Measurements from ENCODE around the gene GMPPA.
A peak's percentile ranks its signal among the peaks of the same experiment; 100 is the strongest.

GMPPA gene

DNA sequence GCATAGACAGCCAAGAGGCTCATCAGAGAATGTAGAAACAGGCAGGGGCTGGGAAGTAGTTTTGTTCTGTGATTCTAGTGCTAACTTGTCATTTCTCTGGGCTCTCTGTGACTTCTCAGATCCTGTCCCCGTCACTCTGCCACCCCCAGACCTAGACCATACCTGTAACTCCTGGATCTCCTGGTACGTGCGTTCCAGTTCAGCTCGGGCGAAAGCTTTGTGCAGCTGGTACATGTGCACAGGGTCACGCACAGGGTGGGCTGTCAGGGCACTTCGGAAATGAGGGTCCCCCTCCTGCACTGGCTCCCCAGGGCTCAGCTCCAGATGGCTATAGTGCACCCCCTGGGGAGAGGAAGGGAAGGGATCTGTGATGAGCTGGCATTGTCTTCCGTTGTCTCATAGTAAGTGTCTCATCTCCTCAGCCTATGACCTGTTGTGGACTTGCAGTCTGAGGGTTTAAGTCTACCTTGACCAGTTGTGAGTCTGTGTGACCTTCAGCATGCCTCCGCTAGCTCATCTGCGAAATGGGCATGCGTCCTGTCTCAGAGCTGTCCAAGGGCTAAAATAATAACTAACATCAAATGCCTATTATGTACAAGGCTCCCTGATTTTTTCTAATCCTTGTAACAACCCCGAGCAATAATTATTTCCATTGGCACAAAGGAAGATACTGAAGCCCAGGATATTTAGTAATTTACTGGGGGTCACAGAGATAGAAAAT lies 42.3 kb downstream of the GMPPA start:
- no peak for DNase-seq (ENCODE audit: low spot score)

DNA sequence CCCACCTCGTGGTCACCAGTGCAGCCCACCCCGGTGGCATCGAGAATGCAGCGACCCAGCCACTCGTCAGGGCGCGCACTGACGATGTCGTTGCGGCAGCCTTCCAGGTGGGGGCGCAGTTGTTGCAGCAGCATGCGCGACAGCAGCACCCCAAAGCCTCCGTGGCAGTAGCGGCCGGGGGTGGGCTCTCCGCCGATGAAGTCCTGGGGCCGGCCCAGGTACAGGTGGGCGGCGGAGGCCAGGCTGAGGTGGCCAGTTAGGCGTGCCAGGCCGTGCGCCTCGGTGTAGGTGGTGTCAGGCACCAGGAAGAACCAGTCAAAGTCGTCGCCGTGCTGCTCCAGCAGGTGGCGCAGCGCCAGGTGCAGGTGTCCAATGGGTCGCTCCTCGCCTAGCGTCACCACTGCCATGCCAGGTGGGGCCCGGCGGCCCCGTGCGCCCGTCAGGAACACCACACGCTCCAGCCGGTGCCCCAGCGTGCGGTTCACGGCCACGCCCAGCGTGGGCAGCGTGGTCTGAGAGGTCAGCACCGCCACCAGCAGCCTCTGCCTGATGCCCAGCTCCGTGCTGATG lies 43.0 kb downstream of the GMPPA start:
- DNase-seq (ENCODE audit: low spot score) = peak; percentile 96

DNA sequence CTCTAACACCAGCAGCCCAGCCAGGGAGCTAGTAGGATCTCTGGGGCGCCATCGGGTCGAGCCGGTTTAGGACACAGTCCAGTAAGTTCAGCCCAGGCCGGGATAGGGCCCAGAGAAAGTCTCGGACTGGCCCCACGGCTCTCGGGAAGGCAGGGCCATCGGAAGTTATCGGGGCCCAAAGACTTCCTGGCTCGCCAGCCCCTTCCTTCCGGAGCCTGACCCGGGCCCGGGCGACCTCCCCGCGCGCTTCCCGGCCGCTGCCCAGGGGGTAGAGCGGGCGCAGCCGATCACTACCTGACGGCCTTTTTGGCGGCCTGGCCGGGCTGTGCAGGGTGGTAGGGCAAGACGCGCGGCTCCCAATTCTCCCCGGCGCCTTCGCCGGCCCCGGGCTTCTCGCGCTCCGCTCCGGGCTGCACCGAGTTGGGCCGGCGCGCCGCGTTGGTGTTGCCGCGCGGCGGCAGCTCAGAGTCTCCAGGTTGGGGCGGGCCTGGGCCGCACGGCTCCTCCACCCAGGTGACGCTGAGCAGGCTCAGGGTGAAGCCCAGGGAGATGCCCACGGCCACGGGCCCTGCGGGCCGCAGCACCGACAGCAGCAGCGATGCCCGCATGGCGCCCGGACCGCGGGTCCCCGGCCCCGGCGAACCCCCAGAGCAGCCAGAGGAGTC lies 44.4 kb downstream of the GMPPA start:
- peak; percentile 65 for DNase-seq (ENCODE audit: low spot score)

DNA sequence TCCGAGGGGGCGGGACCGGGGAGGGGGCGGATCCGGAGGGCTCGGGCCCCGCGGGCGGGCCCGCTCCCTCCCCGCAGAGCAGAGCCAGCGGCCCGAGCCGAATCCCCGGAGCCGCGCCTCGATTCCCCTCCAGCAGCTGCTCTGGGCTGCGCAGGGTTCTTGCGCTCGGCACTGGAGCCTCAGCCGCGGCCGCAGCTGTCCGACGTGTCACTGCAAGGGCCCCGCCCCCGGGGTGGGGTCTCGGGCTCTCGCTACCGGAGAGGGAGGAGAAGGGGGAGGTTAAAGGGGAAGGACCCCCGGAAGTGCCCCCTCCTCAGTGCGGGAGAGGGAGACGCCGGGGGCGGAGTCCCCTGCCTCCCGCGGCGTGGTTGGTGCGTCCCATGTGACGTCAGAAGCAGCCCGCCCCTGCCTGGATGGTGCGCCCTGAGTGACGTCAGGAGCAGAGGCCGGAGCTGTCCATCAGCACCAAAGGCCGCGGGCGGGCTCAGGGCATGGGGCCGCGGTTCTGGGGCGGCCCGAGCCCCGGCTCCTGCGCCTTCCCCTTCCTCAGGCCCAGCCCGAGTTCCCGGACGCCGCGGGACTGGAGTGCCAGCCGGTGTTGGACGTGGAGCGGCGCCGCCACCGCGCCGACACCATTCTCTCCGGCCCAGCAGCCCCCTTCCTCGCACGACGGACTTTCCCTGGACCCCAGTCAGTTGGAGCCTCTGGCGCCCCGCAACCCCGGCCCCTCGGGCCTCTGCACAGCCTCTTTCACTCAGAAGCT lies 45.1 kb downstream of the GMPPA start, which contains the start of the genes CHPF and TMEM198:
Gene CHPF, minus strand, starts transcription at position 214 of the 763 bp plus-strand sequence. CDS start 271 bp downstream, outside the sequence.
Gene TMEM198, plus strand, starts transcription at position 433 of the 763 bp plus-strand sequence. CDS start 700 bp downstream, outside the sequence.
- peak; percentile 100 for DNase-seq (ENCODE audit: low spot score)

DNA sequence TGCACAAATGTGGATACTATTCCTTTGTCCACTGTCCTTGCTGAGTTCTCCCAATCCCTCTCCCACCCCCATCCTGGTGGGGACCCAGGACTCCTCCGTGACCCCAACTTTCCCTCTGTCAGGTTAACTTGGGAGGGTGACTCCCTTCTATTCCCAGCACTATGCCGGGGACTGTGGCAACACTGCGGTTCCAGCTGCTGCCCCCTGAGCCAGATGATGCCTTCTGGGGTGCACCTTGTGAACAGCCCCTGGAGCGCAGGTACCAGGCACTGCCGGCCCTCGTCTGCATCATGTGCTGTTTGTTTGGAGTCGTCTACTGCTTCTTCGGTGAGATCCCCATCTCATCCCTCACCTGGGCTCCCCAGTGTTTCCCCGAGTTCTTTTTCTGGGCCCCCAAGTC lies 45.9 kb downstream of the GMPPA start:
- no peak for DNase-seq (ENCODE audit: low spot score)

DNA sequence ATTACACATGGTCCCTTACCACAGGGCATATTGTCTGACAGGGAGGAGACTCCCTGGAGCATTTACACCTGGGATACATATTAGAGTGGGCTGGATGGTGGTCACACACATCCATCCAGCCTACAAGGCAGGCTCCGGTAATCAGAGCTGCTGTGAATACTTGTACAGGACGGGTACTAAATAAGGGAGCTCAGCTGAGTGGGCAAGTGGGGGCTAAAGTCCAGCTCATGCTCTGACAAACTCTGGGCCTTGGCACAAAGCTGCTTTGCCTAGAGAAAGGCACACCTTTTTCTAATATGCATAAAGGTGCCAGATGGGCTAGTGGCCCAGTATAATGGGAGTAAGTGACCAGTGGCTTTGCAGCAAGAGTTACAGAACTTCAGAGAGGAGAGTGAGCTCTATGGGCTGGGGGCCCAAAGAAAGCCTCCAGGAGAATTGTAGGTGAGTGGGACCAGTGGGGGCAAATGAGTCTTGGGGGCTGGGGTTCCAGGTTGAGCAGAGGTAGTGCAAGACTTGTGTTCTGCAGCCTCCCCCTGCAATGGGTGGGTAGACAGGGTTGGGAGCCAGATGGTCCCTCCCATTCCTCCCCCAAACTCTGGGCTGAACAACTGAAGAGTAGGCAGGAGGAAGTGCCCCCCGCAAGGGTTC lies 46.7 kb downstream of the GMPPA start:
- DNase-seq (ENCODE audit: low spot score) = no peak

DNA sequence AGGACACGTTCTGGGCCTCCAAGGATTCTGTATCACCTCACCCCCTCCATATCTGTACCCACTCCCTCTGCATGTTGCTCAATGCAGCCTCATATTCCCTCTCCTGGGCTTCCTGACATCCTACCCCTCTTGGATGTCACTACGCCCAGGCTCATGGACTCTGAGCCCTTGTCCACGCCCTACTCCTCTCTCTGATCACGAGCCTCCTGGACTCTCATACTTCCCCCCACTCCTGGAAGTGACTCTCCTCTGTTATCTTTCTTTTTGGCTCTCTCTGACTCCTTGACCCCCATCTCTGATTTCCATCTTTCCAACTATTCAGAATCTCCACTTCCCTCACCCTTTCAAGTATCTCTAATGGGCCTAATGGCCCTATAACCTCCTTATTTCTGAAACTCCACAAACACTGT lies 47.3 kb downstream of the GMPPA start:
- no peak for DNase-seq (ENCODE audit: low spot score)

DNA sequence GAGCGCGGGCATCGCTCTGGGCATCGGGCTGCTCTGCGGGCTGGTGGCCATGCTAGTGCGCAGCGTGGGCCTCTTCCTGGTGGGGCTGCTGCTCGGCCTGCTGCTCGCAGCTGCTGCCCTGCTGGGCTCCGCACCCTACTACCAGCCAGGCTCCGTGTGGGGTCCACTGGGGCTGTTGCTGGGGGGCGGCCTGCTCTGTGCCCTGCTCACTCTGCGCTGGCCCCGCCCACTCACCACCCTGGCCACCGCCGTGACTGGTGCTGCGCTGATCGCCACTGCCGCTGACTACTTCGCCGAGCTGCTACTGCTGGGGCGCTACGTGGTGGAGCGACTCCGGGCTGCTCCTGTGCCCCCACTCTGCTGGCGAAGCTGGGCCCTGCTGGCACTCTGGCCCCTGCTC lies 48.9 kb downstream of the GMPPA start:
- no peak for DNase-seq (ENCODE audit: low spot score)

DNA sequence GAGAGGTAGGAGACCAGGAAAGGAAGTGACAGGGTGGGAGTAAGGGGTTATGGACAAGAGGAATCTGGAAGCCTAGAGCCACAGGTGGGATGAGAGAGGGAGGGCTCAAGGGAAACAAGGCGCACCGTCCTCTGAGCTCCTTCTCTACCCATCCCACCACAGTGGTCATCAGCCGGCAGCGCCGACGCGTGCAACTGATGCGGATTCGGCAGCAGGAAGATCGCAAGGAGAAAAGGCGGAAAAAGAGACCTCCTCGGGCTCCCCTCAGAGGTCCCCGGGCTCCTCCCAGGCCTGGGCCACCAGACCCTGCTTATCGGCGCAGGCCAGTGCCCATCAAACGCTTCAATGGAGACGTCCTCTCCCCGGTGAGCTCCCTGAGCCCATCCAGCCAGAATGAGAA lies 50.3 kb downstream of the GMPPA start:
- no peak for DNase-seq (ENCODE audit: low spot score)

DNA sequence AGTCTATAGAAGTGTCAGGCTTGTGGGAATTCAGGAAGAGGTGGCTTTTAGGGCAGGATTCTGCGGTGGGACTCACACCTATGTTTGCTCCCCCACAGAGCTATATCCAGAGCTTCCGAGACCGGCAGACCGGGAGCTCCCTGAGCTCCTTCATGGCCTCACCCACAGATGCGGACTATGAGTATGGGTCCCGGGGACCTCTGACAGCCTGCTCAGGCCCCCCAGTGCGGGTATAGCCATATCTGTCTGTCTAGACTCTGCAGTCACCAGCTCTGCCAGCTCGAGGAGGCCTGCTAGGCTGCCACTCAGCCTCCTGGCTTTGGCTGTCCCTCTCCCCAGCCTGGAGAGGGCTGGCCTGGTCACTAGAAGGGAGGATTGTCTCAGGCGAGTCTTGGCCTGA lies 50.9 kb downstream of the GMPPA start:
- DNase-seq (ENCODE audit: low spot score) = no peak

DNA sequence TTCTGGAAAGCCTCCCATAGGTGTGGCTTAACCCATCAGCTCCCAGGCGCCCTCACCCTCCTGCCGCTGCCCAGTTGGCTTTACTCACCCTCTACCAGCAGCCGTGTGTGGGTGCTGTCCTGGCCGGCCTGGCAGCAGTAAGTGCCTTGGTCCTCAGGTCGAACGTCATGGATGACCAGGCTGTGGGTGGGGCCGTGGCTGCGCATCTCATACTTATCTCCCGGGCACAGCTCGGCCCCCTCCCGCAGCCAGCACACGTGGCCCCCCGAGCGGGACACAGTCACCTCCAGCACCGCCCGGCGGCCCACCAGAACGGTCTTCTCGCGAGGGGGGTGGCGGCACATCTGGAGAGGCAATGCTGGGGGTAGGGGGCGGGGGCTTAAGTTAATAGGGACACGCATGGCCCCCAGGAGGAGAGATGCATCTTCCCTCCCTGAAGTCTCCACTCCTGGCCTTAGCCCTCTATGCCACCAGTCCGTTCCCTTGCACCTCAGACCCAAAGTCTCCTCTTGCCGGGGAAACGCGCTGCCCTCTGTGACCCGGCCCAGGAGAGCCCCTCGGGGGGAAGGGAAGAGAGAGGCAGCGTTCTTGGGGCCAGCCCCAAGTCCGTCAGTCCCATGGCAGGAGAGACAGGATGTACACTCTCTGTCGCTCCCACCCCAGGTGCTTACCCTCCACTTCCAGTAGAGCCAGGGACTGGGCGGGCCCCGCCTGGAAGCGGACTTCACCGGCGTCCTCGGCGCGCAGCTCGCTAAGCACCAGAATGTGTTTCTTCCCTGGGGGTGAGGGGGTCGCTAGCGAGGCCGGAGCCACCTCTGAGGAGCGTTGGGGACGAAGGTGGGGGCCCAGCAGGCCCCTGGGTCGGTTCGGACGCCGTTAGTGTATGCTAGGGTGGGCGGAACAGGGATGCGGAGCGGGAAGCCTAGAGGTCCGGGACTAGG lies 53.0 kb downstream of the GMPPA start:
- DNase-seq (ENCODE audit: low spot score) = no peak

DNA sequence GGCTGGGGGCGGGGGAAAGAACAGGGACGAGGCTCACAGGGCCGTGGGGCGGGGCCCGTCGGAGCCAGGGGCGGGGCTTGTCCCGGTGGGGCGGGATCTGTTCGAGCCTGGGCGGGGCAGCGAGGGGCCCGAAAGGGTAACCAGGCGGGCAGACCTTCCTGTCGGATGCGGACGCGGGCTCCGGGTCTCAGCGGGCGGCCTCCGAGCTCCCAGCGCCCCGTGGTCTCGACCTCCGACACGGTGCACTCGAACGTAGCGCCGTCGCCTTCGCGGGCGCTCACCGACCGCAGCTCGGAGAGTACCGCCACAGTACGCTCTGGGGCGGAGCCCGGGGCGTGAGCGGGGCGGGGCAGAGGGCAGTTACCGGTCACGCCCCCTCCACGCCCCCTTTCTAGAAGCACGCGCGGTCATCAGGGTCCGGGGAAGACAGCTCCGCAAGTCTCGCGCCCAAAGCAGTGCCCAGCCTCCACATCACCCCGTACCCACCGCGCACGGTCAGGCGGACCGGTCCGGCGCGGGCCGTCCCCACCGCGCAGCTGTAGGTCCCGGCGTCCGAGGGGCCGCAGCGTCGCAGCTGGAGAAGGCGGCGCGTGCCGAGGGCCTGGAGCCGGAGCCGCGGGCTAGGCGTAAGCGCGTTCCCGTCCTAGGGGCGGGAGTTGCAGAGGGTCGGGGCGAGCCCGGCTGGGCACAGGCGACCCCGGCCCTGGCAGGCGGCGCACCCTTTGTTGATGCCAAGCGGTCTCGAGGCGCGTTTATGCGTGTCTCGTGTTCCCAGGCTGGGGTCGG lies 53.9 kb downstream of the GMPPA start:
- DNase-seq (ENCODE audit: low spot score) = peak; percentile 97

DNA sequence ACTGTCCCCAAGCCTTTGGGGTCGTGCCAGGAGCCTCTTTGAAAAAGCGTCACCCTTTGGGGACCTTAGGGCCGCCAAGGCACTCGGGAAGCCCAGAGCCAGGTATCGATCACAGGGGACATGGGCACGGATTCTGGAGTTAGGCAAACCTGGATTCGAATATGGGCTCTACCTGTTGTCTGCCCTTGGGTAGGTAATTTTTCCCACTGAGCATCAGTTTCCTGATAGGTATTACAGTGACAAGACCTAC lies 54.4 kb downstream of the GMPPA start:
- DNase-seq (ENCODE audit: low spot score) = no peak

DNA sequence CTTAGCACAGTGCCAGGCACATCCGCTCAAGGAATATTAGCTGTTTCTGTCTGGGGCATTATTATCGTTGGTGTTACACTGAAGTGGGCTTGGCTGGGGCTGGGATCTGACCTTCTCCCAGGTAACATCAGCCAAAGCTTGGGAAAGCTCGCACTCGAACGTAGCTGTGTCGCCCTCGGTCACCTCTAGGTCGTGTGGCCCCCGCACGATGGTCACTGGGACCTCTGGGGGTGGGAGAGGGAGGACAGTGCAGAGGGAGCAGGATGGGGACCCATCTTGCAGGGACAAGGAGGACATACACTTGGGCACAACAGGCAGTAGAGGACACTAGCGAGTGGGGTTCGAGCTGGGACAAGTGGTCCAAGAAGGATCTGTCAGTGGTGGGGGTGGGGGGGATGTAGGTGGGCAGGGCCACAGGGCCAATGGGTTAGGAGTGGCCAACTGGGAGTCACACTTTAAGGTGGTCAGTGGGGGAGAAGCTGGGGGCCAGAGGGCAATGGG lies 54.8 kb downstream of the GMPPA start:
- DNase-seq (ENCODE audit: low spot score) = no peak

DNA sequence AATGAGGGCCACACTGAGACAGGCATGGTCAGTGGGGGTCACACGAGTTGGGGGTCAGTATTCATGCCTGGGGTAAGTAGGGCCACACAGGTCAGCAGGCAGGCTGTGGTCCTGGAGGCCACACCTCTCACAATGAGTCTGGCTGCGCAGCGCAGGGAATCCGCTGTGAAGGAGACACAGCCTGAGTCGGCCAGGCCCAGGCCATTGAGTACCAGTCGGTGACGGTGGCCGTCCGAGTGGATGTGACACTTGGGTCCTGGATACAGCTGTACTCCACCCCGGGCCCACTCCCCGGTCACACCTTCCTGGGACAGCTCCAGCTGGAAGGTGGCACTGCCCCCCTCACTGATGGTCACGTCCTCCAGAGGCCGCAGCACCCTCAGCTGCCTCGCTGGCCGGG lies 55.7 kb downstream of the GMPPA start:
- DNase-seq (ENCODE audit: low spot score) = no peak

DNA sequence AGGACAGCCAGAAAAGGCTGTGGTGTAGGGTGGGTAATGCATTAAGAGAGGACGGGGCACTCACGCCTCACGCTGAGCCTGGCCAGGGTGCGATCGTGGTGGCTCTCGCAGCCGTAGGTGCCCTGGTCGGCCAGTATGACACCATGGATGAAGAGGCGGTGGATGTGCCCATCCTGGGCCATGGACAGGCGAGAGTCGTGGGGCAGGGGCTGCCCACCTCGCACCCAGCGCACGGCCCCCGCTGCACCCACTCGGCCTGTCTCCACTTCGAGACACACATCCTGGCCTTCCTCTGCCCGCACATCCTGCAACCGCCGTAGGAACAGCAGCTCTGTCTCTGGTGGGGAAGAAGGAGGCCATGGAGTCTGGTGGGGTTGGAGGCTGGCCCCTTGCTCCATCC lies 57.3 kb downstream of the GMPPA start:
- no peak for DNase-seq (ENCODE audit: low spot score)

DNA sequence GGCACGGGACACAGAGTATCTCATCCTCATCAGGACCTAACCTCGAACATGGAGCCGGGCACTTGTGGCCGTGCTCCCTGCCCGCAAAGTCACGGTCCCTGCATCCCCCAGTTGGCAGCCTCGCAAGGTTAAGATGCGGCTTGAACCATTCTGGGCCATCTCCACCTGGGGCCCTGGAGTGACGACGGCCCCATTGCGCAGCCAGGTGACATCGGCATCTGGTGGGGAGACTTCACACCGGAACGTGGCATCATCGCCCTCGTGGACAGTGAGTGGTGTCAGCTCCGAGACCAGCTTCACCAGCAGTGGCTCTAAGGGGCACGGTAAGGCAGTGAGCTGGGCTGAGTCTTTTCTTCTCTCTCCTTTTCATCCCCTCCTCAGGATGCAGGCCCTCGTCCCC lies 57.7 kb downstream of the GMPPA start:
- no peak for DNase-seq (ENCODE audit: low spot score)
